Measurements from ENCODE around the gene ENOX1. TPM values are rescaled to one million over a fixed set of nuclear protein-coding genes. Genes with fewer than 3 reads are reported as not detected.

Gene ENOX1
- total and polyA plus RNA-seq, 9 of the 15 experiments (the other 6 are each of a cell fraction or from before 2014, with no cell fraction given): not detected

GRCh38 chr13:43567608-43568007 lies 219.2 kb downstream of the ENOX1 start:
- Histone ChIP-seq H3K4me2 (ENCODE audit: insufficient read depth, low read length) (no peak overlapping the region), H3K9ac (ENCODE audit: insufficient read depth in 1 of 2, low read depth in 2 of 2, low read length in 2 of 2) (no peak overlapping the region), H3K36me3 (ENCODE audit: control insufficient read depth, insufficient read depth, low read length) (no peaks in the 10 kb centered on the region), H3K4me1 (replicated peaks in 1 of 2; ENCODE audit: control insufficient read depth in 2 of 2, insufficient read depth in 2 of 2, low read length in 2 of 2) (no peaks in the 10 kb centered on the region), H2AFZ (ENCODE audit: low read depth, low read length) (no peak overlapping the region), H3K27ac (ENCODE audit: extremely low read depth, low read depth, low read length) (no peak overlapping the region), H3K9me3 (replicated peaks; ENCODE audit: control insufficient read depth, insufficient read depth, low read depth, low read length) (no peaks in the 10 kb centered on the region), H3K9me1 (ENCODE audit: control insufficient read depth, insufficient read depth, low read length) (no peaks in the 10 kb centered on the region), H4K20me1 (replicated peaks; ENCODE audit: control insufficient read depth, insufficient read depth, low read length) (no peaks in the 10 kb centered on the region), H3K27me3 (ENCODE audit: control insufficient read depth in 2 of 2, insufficient read depth in 2 of 2, low read length in 2 of 2) (no peaks in the 10 kb centered on the region), H3K79me2 (ENCODE audit: control insufficient read depth, insufficient read depth, low read length) (no peaks in the 10 kb centered on the region), H3K4me3 (no peak overlapping the region)
- FAIRE-seq (no peak), ATAC-seq (no peak), DNase-seq (ENCODE audit: extremely low read depth in 1 of 4, low spot score in 3 of 4) (no peak)
- BruUV-seq (replicated peaks): no TSS peak
- POLR2A ChIA-PET: interaction anchor here (0.8 kb wide), 1 partner anchor 206 kb away, joined by 3 read pairs; no protein-coding TSS in a partner anchor
- in situ Hi-C loops (cut with MboI): no loop called here
- TF ChIP-seq GATAD2B (IDR thresholded peaks at IDR 0.05; ENCODE audit: borderline replicate concordance) (no peak), GATA2 (CRISPR knock-in tag; IDR thresholded peaks at IDR 0.05) (no peak), HIVEP1 (CRISPR knock-in tag; IDR thresholded peaks at IDR 0.05) (no peak)
- CTCF ChIA-PET (ENCODE audit: low intra/inter-chr PET ratio): interaction anchor here (0.6 kb wide), 1 partner anchor 225 kb away, joined by 3 read pairs; no protein-coding TSS in a partner anchor
- intact Hi-C loops (cut with micrococcal nuclease): no loop called here
- WGBS (ENCODE audit: insufficient coverage, low coverage, missing lambda C conversion rate): 0% methylated on average over 1 of the region's 1 CpG

DNA sequence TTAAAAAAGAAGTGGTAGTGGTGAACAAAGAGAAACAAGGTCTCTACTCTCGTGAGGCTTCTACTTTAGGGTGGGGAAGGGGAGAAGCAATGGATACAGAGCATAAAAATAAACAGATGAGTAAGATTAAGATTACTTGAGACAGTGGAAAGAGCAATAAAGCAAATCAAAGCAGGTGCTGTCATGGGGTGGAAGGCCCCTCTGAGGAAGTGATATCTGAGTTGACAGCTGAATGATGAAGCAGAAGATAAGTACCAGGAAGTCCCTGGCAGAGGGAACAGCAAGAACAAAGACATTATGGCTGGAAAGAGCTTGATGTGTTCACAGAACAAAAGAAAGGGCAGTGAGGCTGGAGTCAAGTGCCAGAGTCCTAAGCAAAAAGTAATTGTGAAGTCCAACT lies 221.8 kb downstream of the ENOX1 start:
- DNase-seq (ENCODE audit: extremely low read depth in 1 of 4, low spot score in 3 of 4) (no peak), FAIRE-seq (no peak), ATAC-seq (no peak)
- H3K36me3 ChIP-seq (ENCODE audit: control insufficient read depth, insufficient read depth, low read length): no peaks in the 10 kb centered on the region
- H3K4me3 ChIP-seq: no peak overlapping the region
- WGBS (ENCODE audit: insufficient coverage, low coverage, missing lambda C conversion rate): 0% methylated on average over 1 of the region's 1 CpG
- no peaks in the 10 kb centered on the region for H4K20me1 ChIP-seq (replicated peaks; ENCODE audit: control insufficient read depth, insufficient read depth, low read length)
- no peaks in the 10 kb centered on the region for H3K9me1 ChIP-seq (ENCODE audit: control insufficient read depth, insufficient read depth, low read length)
- H3K27me3 ChIP-seq (ENCODE audit: control insufficient read depth in 2 of 2, insufficient read depth in 2 of 2, low read length in 2 of 2): no peaks in the 10 kb centered on the region
- no peaks in the 10 kb centered on the region for H3K9me3 ChIP-seq (replicated peaks; ENCODE audit: control insufficient read depth, insufficient read depth, low read depth, low read length)
- no peak overlapping the region for H3K27ac ChIP-seq (ENCODE audit: extremely low read depth, low read depth, low read length)
- H3K79me2 ChIP-seq (ENCODE audit: control insufficient read depth, insufficient read depth, low read length): no peaks in the 10 kb centered on the region
- no peak overlapping the region for H3K4me2 ChIP-seq (ENCODE audit: insufficient read depth, low read length)
- ChIA-PET POLR2A (no interaction called here), CTCF (ENCODE audit: low intra/inter-chr PET ratio) (no interaction called here)
- H3K4me1 ChIP-seq (replicated peaks in 1 of 2; ENCODE audit: control insufficient read depth in 2 of 2, insufficient read depth in 2 of 2, low read length in 2 of 2): no peaks in the 10 kb centered on the region
- H3K9ac ChIP-seq (ENCODE audit: insufficient read depth in 1 of 2, low read depth in 2 of 2, low read length in 2 of 2): no peak overlapping the region
- intact Hi-C loops (cut with micrococcal nuclease): no loop called here
- in situ Hi-C loops (cut with MboI): no loop called here
- H2AFZ ChIP-seq (ENCODE audit: low read depth, low read length): no peak overlapping the region
- BruUV-seq (replicated peaks): no TSS peak
- TF ChIP-seq AFF1 (IDR thresholded peaks at IDR 0.05; ENCODE audit: low read depth in 1 of 2, partially characterized antibody in 2 of 2) (no peak), KDM1A (IDR thresholded peaks at IDR 0.05) (no peak), YY1 (IDR thresholded peaks at IDR 0.05; ENCODE audit: borderline replicate concordance in 1 of 3, control insufficient read depth in 1 of 3, extremely low read depth in 1 of 3, insufficient read depth in 3 of 3, insufficient read length in 1 of 3, insufficient replicate concordance in 2 of 3, low read depth in 1 of 3, low read length in 2 of 3) (no peak), ELF2 (CRISPR knock-in tag; IDR thresholded peaks at IDR 0.05) (no peak), SIRT6 (IDR thresholded peaks at IDR 0.05; ENCODE audit: low read depth, low read length) (no peak), TRIM28 (IDR thresholded peaks at IDR 0.05) (no peak), ZC3H11A (IDR thresholded peaks at IDR 0.05; ENCODE audit: low read depth, low read length) (no peak)
- TF ChIP-seq, protein P1, sequence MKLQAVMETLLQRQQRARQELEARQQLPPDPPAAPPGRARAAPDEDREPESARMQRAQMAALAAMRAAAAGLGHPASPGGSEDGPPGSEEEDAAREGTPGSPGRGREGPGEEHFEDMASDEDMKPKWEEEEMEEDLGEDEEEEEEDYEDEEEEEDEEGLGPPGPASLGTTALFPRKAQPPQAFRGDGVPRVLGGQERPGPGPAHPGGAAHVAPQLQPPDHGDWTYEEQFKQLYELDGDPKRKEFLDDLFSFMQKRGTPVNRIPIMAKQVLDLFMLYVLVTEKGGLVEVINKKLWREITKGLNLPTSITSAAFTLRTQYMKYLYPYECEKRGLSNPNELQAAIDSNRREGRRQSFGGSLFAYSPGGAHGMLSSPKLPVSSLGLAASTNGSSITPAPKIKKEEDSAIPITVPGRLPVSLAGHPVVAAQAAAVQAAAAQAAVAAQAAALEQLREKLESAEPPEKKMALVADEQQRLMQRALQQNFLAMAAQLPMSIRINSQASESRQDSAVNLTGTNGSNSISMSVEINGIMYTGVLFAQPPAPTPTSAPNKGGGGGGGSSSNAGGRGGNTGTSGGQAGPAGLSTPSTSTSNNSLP (IDR thresholded peaks at IDR 0.05; ENCODE audit: borderline replicate concordance, low read depth, low read length): no peak
